CD4-positive, alpha-beta T cell (primary cell): Measurements from ENCODE around the gene BTBD16. TPM values are rescaled to one million over a fixed set of nuclear protein-coding genes. Genes with fewer than 3 reads are reported as not detected.

ENCODE experiments used
- ATAC-seq: fragments of 200-7000 bp; cut with Tn5 transposase; one replicate; pipeline ENCODE4 v1.10.0; 2022; ENCODE audit warnings: mild to moderate bottlenecking; ENCODE audit not compliant: poor library complexity
- CTCF ChIA-PET: fragments of 350-600 bp; sonication (Branson Sonifier 250); formaldehyde crosslinking; loops from one replicate; lab custom pipeline; 2021; ENCODE audit warnings: antibody characterized with exemption, inconsistent platforms; lab: Charles Lee
- POLR2A ChIA-PET: fragments of 350-600 bp; sonication (Branson Sonifier 250); formaldehyde crosslinking; loops from one replicate; lab custom pipeline; 2021; ENCODE audit warnings: antibody characterized with exemption, inconsistent platforms; lab: Charles Lee
- DNase-seq, 14 experiments: peaks; one replicate each; pipeline ENCODE4 v3.0.0-alpha.2; 2013 to 2020; ENCODE audit warnings: mixed read lengths in 2 of 14
- H3K27ac ChIP-seq, 2 donors: one replicate each; pipeline versions ENCODE4 v1.5.1 to v1.7.0; 2013; ENCODE audit warnings: low read length in 2 of 2, low read depth in 1 of 2, mild to moderate bottlenecking in 1 of 2
- H3K27me3 ChIP-seq, 2 experiments: 1 replicate in 1 of 2; 2 replicates in 1 of 2; pipeline versions ENCODE4 v1.6.1 to v1.7.0; 2013; ENCODE audit warnings: low read length in 2 of 2, control low read depth in 1 of 2, mild to moderate bottlenecking in 1 of 2, moderate library complexity in 1 of 2; ENCODE audit not compliant: insufficient read depth in 2 of 2, control insufficient read depth in 1 of 2
- H3K36me3 ChIP-seq: one replicate; pipeline ENCODE4 v1.6.1; 2013; ENCODE audit warnings: low read length, control low read depth; ENCODE audit not compliant: insufficient read depth
- H3K4me1 ChIP-seq: one replicate; pipeline ENCODE4 v1.6.1; 2013; ENCODE audit warnings: low read length, control low read depth; ENCODE audit not compliant: insufficient read depth
- H3K4me3 ChIP-seq: one replicate; pipeline ENCODE4 v1.5.1; 2013; ENCODE audit warnings: mild to moderate bottlenecking, low read length, moderate library complexity
- H3K9me3 ChIP-seq, 2 experiments: 1 replicate in 1 of 2; 2 replicates in 1 of 2; pipeline versions ENCODE4 v1.6.1 to v1.7.0; 2013; ENCODE audit warnings: low read length in 2 of 2, mild to moderate bottlenecking in 2 of 2, control low read depth in 1 of 2, moderate library complexity in 1 of 2; ENCODE audit not compliant: control insufficient read depth in 1 of 2, insufficient read depth in 1 of 2
- H3K27ac Mint-ChIP-seq: one replicate; pipeline ENCODE4 v1.8.0; 2020; ENCODE audit warnings: mixed read lengths
- H3K27me3 Mint-ChIP-seq: one replicate; pipeline ENCODE4 v1.8.0; 2021; ENCODE audit warnings: mixed read lengths
- H3K36me3 Mint-ChIP-seq: one replicate; pipeline ENCODE4 v1.8.0; 2021; ENCODE audit warnings: low read depth, mixed read lengths
- H3K4me1 Mint-ChIP-seq: one replicate; pipeline ENCODE4 v1.8.0; 2021; ENCODE audit warnings: low read depth, mixed read lengths
- H3K4me3 Mint-ChIP-seq: one replicate; pipeline ENCODE4 v1.8.0; 2020; ENCODE audit warnings: mild to moderate bottlenecking, mixed read lengths
- H3K9me3 Mint-ChIP-seq: one replicate; pipeline ENCODE4 v1.8.0; 2020; ENCODE audit warnings: mixed read lengths
- intact Hi-C, 2 experiments: fragments of 100-400 bp; cut with DNase I in 1 of 2; cut with micrococcal nuclease in 1 of 2; formaldehyde crosslinking; loops; one replicate each; pipeline versions ENCODE4 v1.15.1 to v1.9.0; 2023 to 2025; cut with DNase I, micrococcal nuclease
- total RNA-seq, 174 experiments: library from RNA in 2 of 174; stranded (reverse) in 2 of 174; gene quantifications; one replicate each; pipeline ENCODE4 v1.2.3 and lab custom pipeline; 2021 to 2026
- TF ChIP-seq, protein P1 (sequence below): fragments of 200-600 bp; IDR thresholded peaks from one replicate; pipeline ENCODE4 v1.8.0; 2022; ENCODE audit warnings: antibody characterized with exemption, mild to moderate bottlenecking

Gene BTBD16
- total RNA-seq, 2 experiments from 2014 or later, result not detected

DNA sequence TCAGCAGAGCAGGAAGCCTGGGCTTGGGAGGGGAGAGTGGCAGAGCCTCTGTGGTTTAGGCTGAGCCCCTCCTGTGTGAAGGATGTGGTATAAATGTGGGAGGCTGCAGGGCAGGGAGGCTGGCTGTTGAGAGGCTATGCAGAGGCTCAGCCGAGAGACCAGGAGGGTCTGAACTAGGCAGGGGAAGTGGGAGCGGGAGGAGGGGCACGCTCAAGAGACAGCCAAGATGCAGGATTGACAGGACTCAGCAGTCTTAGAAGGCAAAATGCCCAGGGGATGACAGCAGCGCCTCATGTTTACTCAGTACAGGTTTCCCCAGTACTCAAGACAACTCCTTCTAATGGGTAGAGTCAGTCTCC, 24.3 kb downstream of the BTBD16 start:
- H3K4me3 ChIP-seq, result no peak overlapping the region
- Mint-ChIP-seq H3K36me3 (no peaks in the 10 kb centered on the region), H3K4me1 (peaks cover 14% of the 10 kb centered on the region), H3K27me3 (peaks cover 6% of the 10 kb centered on the region), H3K27ac (no peak overlapping the region), H3K9me3 (no peaks in the 10 kb centered on the region), H3K4me3 (no peak overlapping the region)
- H3K36me3 ChIP-seq, result no peaks in the 10 kb centered on the region
- no peak overlapping the region for H3K27ac ChIP-seq
- ChIA-PET CTCF (no interaction called here), POLR2A (no interaction called here)
- TF ChIP-seq, protein P1, sequence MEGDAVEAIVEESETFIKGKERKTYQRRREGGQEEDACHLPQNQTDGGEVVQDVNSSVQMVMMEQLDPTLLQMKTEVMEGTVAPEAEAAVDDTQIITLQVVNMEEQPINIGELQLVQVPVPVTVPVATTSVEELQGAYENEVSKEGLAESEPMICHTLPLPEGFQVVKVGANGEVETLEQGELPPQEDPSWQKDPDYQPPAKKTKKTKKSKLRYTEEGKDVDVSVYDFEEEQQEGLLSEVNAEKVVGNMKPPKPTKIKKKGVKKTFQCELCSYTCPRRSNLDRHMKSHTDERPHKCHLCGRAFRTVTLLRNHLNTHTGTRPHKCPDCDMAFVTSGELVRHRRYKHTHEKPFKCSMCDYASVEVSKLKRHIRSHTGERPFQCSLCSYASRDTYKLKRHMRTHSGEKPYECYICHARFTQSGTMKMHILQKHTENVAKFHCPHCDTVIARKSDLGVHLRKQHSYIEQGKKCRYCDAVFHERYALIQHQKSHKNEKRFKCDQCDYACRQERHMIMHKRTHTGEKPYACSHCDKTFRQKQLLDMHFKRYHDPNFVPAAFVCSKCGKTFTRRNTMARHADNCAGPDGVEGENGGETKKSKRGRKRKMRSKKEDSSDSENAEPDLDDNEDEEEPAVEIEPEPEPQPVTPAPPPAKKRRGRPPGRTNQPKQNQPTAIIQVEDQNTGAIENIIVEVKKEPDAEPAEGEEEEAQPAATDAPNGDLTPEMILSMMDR, result no peak
- ATAC-seq, result no peak
- intact Hi-C loops, result no loop called here
- no peaks in the 10 kb centered on the region for H3K9me3 ChIP-seq
- H3K4me1 ChIP-seq, result peaks cover 34% of the 10 kb centered on the region
- H3K27me3 ChIP-seq, result peaks cover 0 to 2% of the 10 kb centered on the region in 2 experiments
- peak in 1 of 14 experiments; percentile 12 for DNase-seq

DNA sequence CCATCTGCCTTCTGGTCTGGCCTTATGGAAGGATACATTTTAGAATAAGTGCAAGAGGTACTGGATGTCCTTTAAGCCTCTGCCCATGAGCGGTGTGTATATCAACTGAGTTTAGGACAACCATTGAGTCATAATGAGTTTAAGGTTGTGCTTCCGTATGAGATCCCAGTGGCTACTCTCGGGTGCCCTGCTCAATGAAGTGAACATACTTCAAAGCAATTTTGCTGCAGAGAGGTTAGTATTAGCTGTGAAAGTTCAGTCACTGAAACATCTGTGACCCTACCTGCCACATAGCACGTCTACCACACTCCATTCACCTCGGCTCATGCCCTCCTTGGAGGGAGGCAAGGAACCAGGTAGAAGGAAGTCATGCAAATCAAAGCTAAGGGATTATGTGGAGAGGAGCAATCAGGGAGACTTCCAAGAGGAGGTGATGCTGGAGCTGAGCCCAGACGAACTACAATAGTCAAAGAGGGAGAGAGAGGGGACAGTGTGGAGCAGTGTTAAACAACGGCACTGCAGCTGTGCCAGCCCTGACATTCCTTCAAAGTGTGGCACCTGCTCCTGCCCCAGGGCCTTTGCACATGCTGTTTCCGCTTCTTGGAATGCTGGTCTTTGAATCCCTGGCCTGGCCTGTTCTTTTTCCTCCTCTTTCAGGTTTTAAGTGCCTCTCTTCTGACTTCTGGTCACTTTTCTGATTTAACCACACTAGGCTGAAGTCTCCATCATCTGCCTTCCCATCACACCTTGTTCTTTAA, 25.4 kb downstream of the BTBD16 start:
- DNase-seq, result no peak
- no peaks in the 10 kb centered on the region for H3K36me3 Mint-ChIP-seq
- no peak overlapping the region for H3K27ac Mint-ChIP-seq
- peaks cover 14% of the 10 kb centered on the region for H3K4me1 Mint-ChIP-seq
- intact Hi-C loops, result no loop called here
- ChIA-PET CTCF (interaction anchor here (1.2 kb wide), 1 partner anchor 269 kb away, joined by 3 read pairs; no protein-coding TSS in a partner anchor), POLR2A (no interaction called here)
- H3K36me3 ChIP-seq, result no peaks in the 10 kb centered on the region
- H3K4me1 ChIP-seq, result peaks cover 42% of the 10 kb centered on the region
- no peak overlapping the region for H3K4me3 ChIP-seq
- ATAC-seq, result no peak
- H3K4me3 Mint-ChIP-seq, result no peak overlapping the region
- H3K27me3 ChIP-seq, result peaks cover 0 to 2% of the 10 kb centered on the region in 2 experiments
- no peak overlapping the region for H3K27ac ChIP-seq
- no peaks in the 10 kb centered on the region for H3K9me3 Mint-ChIP-seq
- TF ChIP-seq, protein P1, result no peak
- H3K27me3 Mint-ChIP-seq, result peaks cover 6% of the 10 kb centered on the region
- H3K9me3 ChIP-seq, result no peaks in the 10 kb centered on the region

GRCh38 chr10:122297583-122297982, 26.5 kb downstream of the BTBD16 start:
- Histone ChIP-seq H3K27me3 (peaks cover 0 to 2% of the 10 kb centered on the region in 2 experiments), H3K4me3 (no peak overlapping the region), H3K4me1 (peaks cover 47% of the 10 kb centered on the region), H3K36me3 (no peaks in the 10 kb centered on the region), H3K9me3 (no peaks in the 10 kb centered on the region), H3K27ac (no peak overlapping the region)
- Mint-ChIP-seq H3K9me3 (no peaks in the 10 kb centered on the region), H3K27me3 (peaks cover 6% of the 10 kb centered on the region), H3K4me3 (no peak overlapping the region), H3K27ac (no peak overlapping the region), H3K36me3 (no peaks in the 10 kb centered on the region), H3K4me1 (peaks cover 14% of the 10 kb centered on the region)
- CTCF ChIA-PET, result interaction anchor here (1.1 to 1.9 kb wide), 2 partner anchors 18 to 267 kb away, joined by 3 to 16 read pairs; no protein-coding TSS in a partner anchor
- POLR2A ChIA-PET, result no interaction called here
- TF ChIP-seq, protein P1, result no peak
- no peak for DNase-seq
- ATAC-seq, result no peak
- intact Hi-C loops, result no loop called here
